ENCODE data around the gene FBXO9.
"Not testable (repeated sequence)": the region's sequence is repeated elsewhere in the genome, so short reads cannot be mapped to it uniquely, and the experiment has no call there.

Gene FBXO9

GRCh38 chr6:53048431-53049195, 16.6 kb upstream of the FBXO9 start:
- DNase-seq = no peak

GRCh38 chr6:53049415-53049814, 15.8 kb upstream of the FBXO9 start:
- DNase-seq = no peak

- DNase-seq = not testable (repeated sequence)
Measured at GRCh38 chr6:53052152-53052551, 13.1 kb upstream of the FBXO9 start.

GRCh38 chr6:53054532-53054931, 10.7 kb upstream of the FBXO9 start:
- no peak for DNase-seq

- DNase-seq = no peak
Measured at GRCh38 chr6:53055873-53056272, 9.3 kb upstream of the FBXO9 start.

- DNase-seq = no peak
Measured at GRCh38 chr6:53056273-53056672, 8.9 kb upstream of the FBXO9 start.

GRCh38 chr6:53058388-53059195, 6.6 kb upstream of the FBXO9 start:
- no peak for DNase-seq

GRCh38 chr6:53059648-53060589, 5.3 kb upstream of the FBXO9 start:
- DNase-seq = no peak

- DNase-seq = no peak
Measured at GRCh38 chr6:53062169-53062539, 3.0 kb upstream of the FBXO9 start.

- not testable (repeated sequence) for DNase-seq
Measured at GRCh38 chr6:53064255-53064654, 949 bp upstream of the FBXO9 start.

GRCh38 chr6:53064726-53065265, 408 bp upstream of the FBXO9 start:
- DNase-seq = peak; percentile 96

GRCh38 chr6:53066077-53066417, 843 bp downstream of the FBXO9 start:
- peak; percentile 28 for DNase-seq

- DNase-seq = no peak
Measured at GRCh38 chr6:53066874-53067706, 1.9 kb downstream of the FBXO9 start.

GRCh38 chr6:53067849-53068361, 2.7 kb downstream of the FBXO9 start:
- no peak for DNase-seq

GRCh38 chr6:53069427-53069826, 4.2 kb downstream of the FBXO9 start:
- no peak for DNase-seq

- DNase-seq = no peak
Measured at GRCh38 chr6:53070806-53071205, 5.6 kb downstream of the FBXO9 start.

GRCh38 chr6:53074347-53074746, 9.1 kb downstream of the FBXO9 start:
- DNase-seq = no peak

GRCh38 chr6:53080813-53081212, 15.6 kb downstream of the FBXO9 start:
- no peak for DNase-seq

- no peak for DNase-seq
Measured at GRCh38 chr6:53086302-53086701, 21.1 kb downstream of the FBXO9 start.

- DNase-seq = no peak
Measured at GRCh38 chr6:53089948-53090347, 24.7 kb downstream of the FBXO9 start.

GRCh38 chr6:53090576-53090975, 25.4 kb downstream of the FBXO9 start:
- no peak for DNase-seq

GRCh38 chr6:53095270-53095669, 30.1 kb downstream of the FBXO9 start:
- DNase-seq = no peak

Data from activated CD4-positive, alpha-beta T cell treated with anti-CD3 and anti-CD28 coated beads, Interleukin-2, amount 50 U/mL, for 1 hour (primary cell).